Measurements from ENCODE around the gene CRKL. TPM values are rescaled to one million over a fixed set of nuclear protein-coding genes. Genes with fewer than 3 reads are reported as not detected.

CRKL gene
- total and polyA plus RNA-seq, 2 donors (not counting 1 experiment from before 2014, with no cell fraction given) = 17.1 to 76.7 TPM

DNA sequence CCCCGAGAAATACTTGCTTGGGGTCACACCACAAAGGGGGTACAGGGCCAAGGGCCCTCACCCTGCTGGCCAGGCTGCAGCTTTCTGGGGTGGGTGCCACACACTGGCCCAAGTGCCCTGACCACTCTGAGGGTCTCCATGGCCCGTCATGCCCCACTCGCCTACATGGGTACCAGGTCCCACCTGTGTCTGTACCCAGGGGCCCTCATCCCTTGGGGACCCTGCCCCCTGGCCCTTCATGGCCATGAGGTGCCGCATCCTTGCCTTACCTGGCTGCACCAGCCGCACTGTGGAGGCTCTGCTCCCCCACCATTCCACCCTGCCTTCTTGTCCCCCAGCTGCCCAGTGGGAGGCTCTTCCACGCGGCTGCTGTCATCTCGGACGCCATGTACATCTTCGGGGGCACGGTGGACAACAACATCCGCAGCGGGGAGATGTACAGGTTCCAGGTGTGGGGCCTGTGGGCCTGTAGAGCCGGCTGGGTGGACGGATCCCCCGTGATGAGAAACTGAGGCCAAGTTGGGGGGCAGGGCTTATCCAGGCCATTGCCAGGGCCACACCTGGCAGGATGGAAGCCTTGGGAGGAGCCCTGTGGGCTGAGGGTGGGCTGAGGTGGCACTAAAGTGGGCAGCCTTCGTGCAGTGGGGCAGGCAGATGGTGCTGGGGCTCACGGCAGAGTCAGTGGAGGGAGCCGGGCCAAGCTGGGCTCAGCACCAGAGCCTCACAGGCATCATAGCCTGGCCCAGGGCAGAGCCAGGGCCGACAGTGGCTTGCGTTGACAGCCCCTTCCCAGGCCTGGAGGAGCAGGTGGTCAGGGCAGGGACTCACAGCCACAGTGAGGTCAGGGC is 75.5 kb downstream of the CRKL start:
- Histone ChIP-seq H3K4me1 (ENCODE audit: control insufficient read depth in 2 of 2, insufficient read depth in 2 of 2, low read length in 2 of 2) (no peaks in the 10 kb centered on the region), H4K20me1 (ENCODE audit: control insufficient read depth, insufficient read depth, low read length, poor library complexity, severe bottlenecking) (no peaks in the 10 kb centered on the region), H3K4me2 (replicated peaks; ENCODE audit: low read depth, low read length, poor library complexity, severe bottlenecking) (no peak overlapping the region), H3K36me3 (replicated peaks in 1 of 2; ENCODE audit: control extremely low read depth in 1 of 2, control insufficient read depth in 1 of 2, extremely low read depth in 1 of 2, insufficient read depth in 2 of 2, low read length in 1 of 2) (peaks cover 0 to 22% of the 10 kb centered on the region in 2 experiments), H3K9ac (ENCODE audit: low read length) (no peak overlapping the region), H3K79me2 (ENCODE audit: control insufficient read depth, insufficient read depth, low read length) (no peaks in the 10 kb centered on the region), H3K9me3 (ENCODE audit: control extremely low read depth in 1 of 3, control insufficient read depth in 2 of 3, insufficient read depth in 1 of 3, low read length in 2 of 3) (no peaks in the 10 kb centered on the region), H3K27me3 (replicated peaks in 1 of 4; ENCODE audit: control extremely low read depth in 1 of 4, control insufficient read depth in 3 of 4, insufficient read depth in 4 of 4, low read length in 3 of 4) (no peaks in the 10 kb centered on the region), H2AFZ (ENCODE audit: insufficient read depth, low read depth, low read length, poor library complexity, severe bottlenecking) (no peak overlapping the region), H3K27ac (ENCODE audit: low read length in 2 of 2) (no peak overlapping the region), H3K4me3 (ENCODE audit: control extremely low read depth in 1 of 5, extremely low read depth in 1 of 5, insufficient read depth in 1 of 5, low read depth in 2 of 5, low read length in 4 of 5) (no peak overlapping the region)
- POLR2A ChIA-PET = no interaction called here
- ATAC-seq (ENCODE audit: low read depth) = no peak
- TF ChIP-seq EZH2 (IDR thresholded peaks at IDR 0.05; ENCODE audit: borderline replicate concordance, insufficient read depth, low read depth, low read length, poor library complexity, severe bottlenecking) = no peak
- TF ChIP-seq CTCF (IDR thresholded peaks at IDR 0.05) = no peak
- Mint-ChIP-seq H3K9me3 (ENCODE audit: insufficient read depth) (no peaks in the 10 kb centered on the region), H3K27ac (no peak overlapping the region), H3K4me1 (no peaks in the 10 kb centered on the region), H3K27me3 (no peaks in the 10 kb centered on the region), H3K4me3 (no peak overlapping the region)
- 91% methylated on average over 20 of the region's 21 CpGs for WGBS (ENCODE audit: insufficient coverage)
- intact Hi-C loops (cut with micrococcal nuclease) = no loop called here
- no peak for DNase-seq
- CTCF ChIA-PET = no interaction called here
